GM13977 (cell line): Measurements from ENCODE around the gene NELL1.
"Not testable (repeated sequence)": the region's sequence is repeated elsewhere in the genome, so short reads cannot be mapped to it uniquely, and the experiment has no call there.

ENCODE experiments used
- DNase-seq: peaks from one replicate; pipeline ENCODE4 v3.0.0; 2012; ENCODE audit warnings: low spot score
- CTCF ChIP-seq: IDR thresholded peaks from 2 replicates; pipeline ENCODE4 v1.5.1; 2012; ENCODE audit warnings: mild to moderate bottlenecking, control low read depth; ENCODE audit not compliant: insufficient read depth; ENCODE audit errors: extremely low read depth, missing control alignments
- in situ Hi-C: fragments of 300-500 bp; cut with MboI; formaldehyde crosslinking; loops from one replicate; pipeline ENCODE4 v1.12.0; 2022; ENCODE audit warnings: low sequenced_read_pairs, low pct_unique_long_range_greater_than_20kb, mixed read lengths, inconsistent platforms; ENCODE audit not compliant: unreplicated experiment

NELL1 gene

DNA sequence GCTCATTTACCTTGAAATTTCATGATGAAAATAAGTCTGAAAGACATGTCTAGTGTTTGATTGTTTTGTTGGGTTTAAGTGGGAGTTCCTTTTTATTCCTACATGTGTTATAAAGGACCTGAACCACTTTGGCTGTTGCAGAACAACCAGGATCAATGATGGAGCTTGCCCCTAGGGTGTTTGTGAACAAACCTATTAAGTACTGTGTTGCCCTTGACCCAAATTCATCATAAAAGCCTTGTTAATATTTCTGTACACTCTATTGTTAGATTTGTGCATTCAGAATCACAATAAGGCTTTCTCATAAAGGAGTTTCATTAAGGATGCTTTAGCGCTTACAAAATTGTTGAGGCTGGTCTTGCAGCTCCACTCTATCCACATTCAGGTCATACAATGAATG is 452.6 kb downstream of the NELL1 start:
- no peak for DNase-seq
- in situ Hi-C loops = no loop called here
- TF ChIP-seq CTCF = no peak

DNA sequence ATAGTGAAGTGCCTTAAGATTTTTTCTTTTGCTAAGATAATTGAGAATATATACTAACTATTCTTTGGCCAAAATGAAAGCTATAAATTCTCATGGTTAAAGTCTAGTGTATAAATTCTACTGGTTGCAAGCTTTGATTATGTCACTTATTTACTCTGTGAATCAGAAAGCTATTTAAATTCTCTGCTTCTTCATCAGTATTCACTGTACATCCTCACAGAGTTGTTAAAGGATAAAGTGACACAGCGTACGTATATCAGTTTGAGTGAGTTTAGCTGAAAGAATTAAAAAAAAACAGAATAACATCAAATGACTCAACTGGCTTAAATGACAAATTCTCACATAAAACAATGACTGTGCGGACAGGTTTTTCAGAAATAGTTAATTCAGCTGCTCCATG is 453.1 kb downstream of the NELL1 start:
- no peak for TF ChIP-seq CTCF
- no peak for DNase-seq
- in situ Hi-C loops = no loop called here

- DNase-seq = no peak
- in situ Hi-C loops = no loop called here
- TF ChIP-seq CTCF = no peak
These were observed 462.8 kb downstream of the NELL1 start for GRCh38 chr11:21132146-21132720.

DNA sequence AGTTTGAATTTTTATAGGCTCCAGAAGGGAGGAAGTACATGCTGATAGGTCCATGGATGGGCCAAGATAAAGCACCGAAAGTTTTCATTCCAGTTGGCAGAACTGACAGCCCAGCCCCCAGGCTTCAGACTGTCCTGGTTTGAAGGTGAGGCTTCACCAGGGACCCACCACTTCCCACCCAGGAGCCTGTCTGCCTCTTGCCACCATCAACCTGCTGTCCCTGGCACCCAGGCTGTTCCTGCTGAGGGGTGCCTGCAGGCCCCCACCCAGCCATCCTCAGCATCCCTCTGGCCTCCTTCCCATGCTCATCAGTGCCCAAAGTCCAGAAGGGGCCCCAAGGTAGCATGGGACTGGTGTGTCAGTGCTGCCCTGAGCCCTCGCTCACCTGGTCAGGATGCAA is 463.9 kb downstream of the NELL1 start:
- in situ Hi-C loops = no loop called here
- TF ChIP-seq CTCF = no peak
- DNase-seq = no peak

DNA sequence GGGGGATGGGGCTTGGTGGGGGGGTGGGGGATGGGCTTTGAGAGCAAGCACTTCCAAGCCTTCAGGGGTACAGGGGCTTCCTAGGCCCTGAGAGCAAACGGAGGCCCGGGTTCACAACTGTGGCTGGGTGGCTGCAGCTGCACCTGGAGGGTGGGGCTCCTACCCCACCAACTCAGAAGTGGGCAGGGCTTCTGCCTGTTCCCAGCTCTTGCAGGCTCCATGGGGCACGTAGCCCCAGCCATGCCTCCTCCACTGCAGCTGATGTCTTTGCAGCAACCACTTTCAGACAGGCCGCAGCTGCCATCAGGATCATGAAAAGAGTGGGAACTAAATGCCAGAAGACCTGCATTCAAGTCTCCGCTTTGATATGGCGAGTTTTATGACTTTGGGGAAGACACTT is 464.3 kb downstream of the NELL1 start:
- no peak for TF ChIP-seq CTCF
- in situ Hi-C loops = no loop called here

DNA sequence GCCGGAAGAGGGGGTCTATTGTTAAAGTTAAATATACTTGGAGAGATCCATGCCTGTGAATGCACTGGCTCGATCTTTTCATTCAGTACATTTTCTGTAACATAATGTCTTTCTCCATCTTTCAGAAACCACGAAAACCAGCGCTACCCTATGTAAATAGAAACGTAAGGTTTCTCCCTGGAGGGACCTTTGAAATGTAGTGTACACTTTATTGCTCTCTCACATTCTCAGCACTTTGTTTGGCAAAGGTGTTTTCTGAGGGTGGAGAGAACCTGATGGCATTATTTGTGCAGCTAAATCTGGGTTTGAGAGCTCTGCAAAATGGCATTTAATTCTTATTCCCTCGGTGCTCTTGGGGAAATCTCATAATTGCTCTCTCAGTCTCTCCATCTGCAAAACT is 468.4 kb downstream of the NELL1 start:
- DNase-seq = no peak
- in situ Hi-C loops = no loop called here
- TF ChIP-seq CTCF = no peak

More for the DNA sequence above, 464.3 kb downstream of the NELL1 start:
- DNase-seq = no peak

- DNase-seq, in situ Hi-C loops: not testable (repeated sequence)
These were observed 472.2 kb downstream of the NELL1 start for GRCh38 chr11:21141557-21141956.
